SK-N-SH (cell line): Measurements from ENCODE around the gene ZNF606. TPM values are rescaled to one million over a fixed set of nuclear protein-coding genes. Genes with fewer than 3 reads are reported as not detected.
A peak's percentile ranks its signal among the peaks of the same experiment; 100 is the strongest.

Experiments
- CTCF ChIA-PET: fragments of 300-600, 350-600 bp; formaldehyde crosslinking; extraction: SDS; loops from one replicate; lab custom pipeline; 2021; lab: Yijun Ruan, JAX
- POLR2A ChIA-PET: fragments of 350-600 bp; sonication (Branson Sonifier 250); formaldehyde crosslinking; extraction: SDS; loops from one replicate; lab custom pipeline; 2020; ENCODE audit warnings: antibody characterized with exemption, inconsistent platforms; lab: Yijun Ruan, JAX
- DNase-seq: peaks from one replicate; pipeline ENCODE4 v3.0.0; 2012
- H2AFZ ChIP-seq: fragments of 200-600 bp; sonication (generic); 2 replicates; pipeline ENCODE4 v1.8.1; 2016; ENCODE audit warnings: antibody characterized with exemption, mild to moderate bottlenecking, low read depth
- H3F3A ChIP-seq: fragments of 200-600 bp; sonication (generic); replicated peaks from 2 replicates; pipeline ENCODE3; 2016; ENCODE audit warnings: antibody characterized with exemption, mild to moderate bottlenecking; ENCODE audit not compliant: insufficient read depth
- H3K27ac ChIP-seq, 2 experiments: fragments of 200-500 bp in 1 of 2; fragments of 200-600 bp in 1 of 2; sonication (Bioruptor generic) in 1 of 2; sonication (generic), shearing (Covaris generic) in 1 of 2; 2 replicates each; pipeline versions ENCODE4 v1.5.1 to v1.6.1; 2014 to 2016; ENCODE audit warnings: low read depth in 2 of 2, inconsistent platforms in 1 of 2, low read length in 1 of 2, mild to moderate bottlenecking in 1 of 2, mixed read lengths in 1 of 2
- H3K27me3 ChIP-seq: fragments of 200-600 bp; sonication (generic), shearing (Covaris generic); 2 replicates; pipeline ENCODE4 v1.6.1; 2016; ENCODE audit warnings: mixed run types; ENCODE audit not compliant: insufficient read depth
- H3K36me3 ChIP-seq, 2 experiments: fragments of 200-500 bp in 1 of 2; fragments of 200-600 bp in 1 of 2; sonication (Bioruptor generic) in 1 of 2; sonication (generic) in 1 of 2; replicated peaks in 1 of 2; 2 replicates each; pipeline versions ENCODE3 to v1.5.1; 2014 to 2016; ENCODE audit warnings: low read length in 1 of 2, mild to moderate bottlenecking in 1 of 2; ENCODE audit not compliant: insufficient read depth in 2 of 2, control insufficient read depth in 1 of 2
- H3K4me1 ChIP-seq, 2 experiments: fragments of 200-500 bp in 1 of 2; fragments of 200-600 bp in 1 of 2; sonication (Bioruptor generic) in 1 of 2; sonication (generic), shearing (Covaris generic) in 1 of 2; 2 replicates each; pipeline versions ENCODE4 v1.5.1 to v1.6.1; 2014 to 2016; ENCODE audit warnings: low read depth in 1 of 2, low read length in 1 of 2, mixed run types in 1 of 2; ENCODE audit not compliant: insufficient read depth in 2 of 2, control insufficient read depth in 1 of 2
- H3K4me2 ChIP-seq: fragments of 200-600 bp; sonication (generic), shearing (Covaris generic); 2 replicates; pipeline ENCODE4 v1.6.1; 2017; ENCODE audit warnings: mixed run types
- H3K4me3 ChIP-seq, 2 experiments: fragments of 200-500 bp in 1 of 2; fragments of 200-600 bp in 1 of 2; sonication (Bioruptor generic) in 1 of 2; sonication (generic), shearing (Covaris generic) in 1 of 2; 2 replicates each; pipeline versions ENCODE4 v1.5.1 to v1.8.1; 2014 to 2016; ENCODE audit warnings: low read depth in 2 of 2, inconsistent platforms in 1 of 2, low read length in 1 of 2, mild to moderate bottlenecking in 1 of 2, mixed read lengths in 1 of 2, moderate library complexity in 1 of 2
- H3K79me2 ChIP-seq: fragments of 200-600 bp; sonication (generic); 2 replicates; pipeline ENCODE4 v1.8.1; 2017; ENCODE audit warnings: mild to moderate bottlenecking; ENCODE audit not compliant: insufficient read depth
- H3K9ac ChIP-seq: fragments of 200-600 bp; sonication (generic); 2 replicates; pipeline ENCODE4 v1.6.1; 2017; ENCODE audit warnings: mixed run types
- H3K9me2 ChIP-seq: fragments of 200-600 bp; sonication (generic); 2 replicates; pipeline ENCODE4 v1.6.1; 2017; ENCODE audit warnings: mixed run types
- H3K9me3 ChIP-seq: fragments of 200-600 bp; sonication (generic); 2 replicates; pipeline ENCODE4 v1.6.1; 2017; ENCODE audit warnings: mixed run types, mild to moderate bottlenecking, moderate library complexity
- H4K20me1 ChIP-seq: fragments of 200-600 bp; sonication (generic); 2 replicates; pipeline ENCODE4 v1.6.1; 2017; ENCODE audit warnings: mild to moderate bottlenecking, mixed run types; ENCODE audit not compliant: insufficient read depth
- CHD2 ChIP-seq: fragments of 150-350 bp; IDR thresholded peaks from 2 replicates; pipeline ENCODE4 v1.6.1; 2018; ENCODE audit warnings: low read length; ENCODE audit not compliant: partially characterized antibody
- EP300 ChIP-seq, 2 experiments: IDR thresholded peaks; 2 replicates each; pipeline versions ENCODE4 v1.4.0 to v1.6.1; 2012; ENCODE audit warnings: borderline replicate concordance in 1 of 2, low read depth in 1 of 2, low read length in 1 of 2
- FOXJ3 ChIP-seq: sonication (generic); formaldehyde crosslinking; IDR thresholded peaks from 2 replicates; pipeline ENCODE4 v1.5.1; 2020; ENCODE audit warnings: mild to moderate bottlenecking, missing genetic modification reagents
- JUND ChIP-seq: IDR thresholded peaks from 2 replicates; pipeline ENCODE4 v1.4.0; 2012
- RAD21 ChIP-seq: IDR thresholded peaks from 2 replicates; pipeline ENCODE4 v1.6.1; 2012; ENCODE audit warnings: mild to moderate bottlenecking, low read length
- RCOR1 ChIP-seq: fragments of 150-350 bp; IDR thresholded peaks from 2 replicates; pipeline ENCODE4 v1.6.1; 2017; ENCODE audit warnings: antibody characterized with exemption, low read length
- RFX5 ChIP-seq: IDR thresholded peaks from 2 replicates; pipeline ENCODE4 v1.6.1; 2012; ENCODE audit warnings: mild to moderate bottlenecking, improper control_type of control experiment, low read length
- SIN3A ChIP-seq: IDR thresholded peaks from 2 replicates; pipeline ENCODE4 v1.6.1; 2012; ENCODE audit warnings: low read depth, mild to moderate bottlenecking, low read length, moderate library complexity, borderline replicate concordance
- SMC3 ChIP-seq: IDR thresholded peaks from 2 replicates; pipeline ENCODE4 v1.6.1; 2012; ENCODE audit warnings: low read depth, low read length, improper control_type of control experiment
- TAF1 ChIP-seq: IDR thresholded peaks from 2 replicates; pipeline ENCODE4 v1.6.1; 2012; ENCODE audit warnings: low read depth, mild to moderate bottlenecking, low read length, moderate library complexity, borderline replicate concordance
- TCF12 ChIP-seq: IDR thresholded peaks from 2 replicates; pipeline ENCODE4 v1.4.0; 2012
- YY1 ChIP-seq: IDR thresholded peaks from 2 replicates; pipeline ENCODE4 v1.4.0; 2012; ENCODE audit warnings: low read depth, mild to moderate bottlenecking
- WGBS: methylation state at CpG from one replicate; pipeline ENCODE4 v1.1.6; 2017; ENCODE audit warnings: low lambda C conversion rate; 5-methylcytosine and 5-hydroxymethylcytosine counted together
- polyA plus RNA-seq, 3 experiments: library from polyadenylated mRNA; depleted of rRNA; stranded (reverse); fragments of >200 nt; gene quantifications; 2 replicates each; pipeline ENCODE4 v1.2.3, GENCODE V29; 2012
- TF ChIP-seq, protein P1 (sequence below): IDR thresholded peaks from 2 replicates; pipeline ENCODE4; 2012
- TF ChIP-seq, protein P2 (sequence below): IDR thresholded peaks from 2 replicates; pipeline ENCODE4 v1.6.1; 2012; ENCODE audit warnings: mild to moderate bottlenecking, low read depth, low read length, moderate library complexity
- TF ChIP-seq, protein P3 (sequence below): IDR thresholded peaks from 2 replicates; pipeline ENCODE4 v1.4.0; 2012; ENCODE audit warnings: low read depth, borderline replicate concordance

ZNF606 gene
- polyA plus RNA-seq, 1 of the 3 experiments (the other 2 are of a cell fraction) = 2.9 TPM

DNA sequence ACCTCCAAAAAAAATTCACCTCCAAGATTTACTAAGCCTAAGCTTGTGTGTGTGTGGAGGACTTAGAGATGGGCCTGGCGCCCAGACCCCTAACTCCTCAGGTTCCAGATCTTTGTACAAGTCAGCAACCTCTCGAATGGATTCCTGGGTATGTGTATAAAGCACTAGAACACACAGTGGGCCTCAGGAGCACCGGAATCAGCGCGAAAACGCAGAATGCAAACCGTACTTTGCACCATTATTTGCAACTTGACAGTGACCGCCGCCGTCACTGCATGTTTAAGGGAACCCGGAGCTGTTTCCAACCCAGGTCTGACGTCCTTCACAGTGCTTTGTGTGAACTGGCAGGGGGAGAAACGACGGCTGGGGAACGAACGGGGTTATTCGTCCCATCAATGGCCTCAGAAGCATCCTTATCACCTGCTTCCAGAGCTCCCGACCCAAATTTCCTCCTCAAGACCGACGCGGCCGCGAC lies 688 bp downstream of the ZNF606 start:
- TF ChIP-seq RAD21 = no peak
- no peak for TF ChIP-seq FOXJ3
- TF ChIP-seq EP300 (IDR thresholded peaks at IDR 0.05; ENCODE audit: borderline replicate concordance in 1 of 2, low read depth in 1 of 2, low read length in 1 of 2) = no peak
- POLR2A ChIA-PET = interaction anchor here (0.9 to 1.5 kb wide), 5 partner anchors 57 to 338 kb away, joined by 4 to 5 read pairs (median 4); partner anchors contain the start of genes ZNF135, ZNF274, ZNF551 and ZSCAN18
- Histone ChIP-seq H3K9ac (peak overlapping the region; percentile 71), H3K4me1 (no peaks in the 10 kb centered on the region; a peak in 1 of 4 replicates), H3K27me3 (no peaks in the 10 kb centered on the region), H3F3A (no peaks in the 10 kb centered on the region), H4K20me1 (no peaks in the 10 kb centered on the region), H3K9me3 (peaks cover 14% of the 10 kb centered on the region), H3K79me2 (peaks cover 5% of the 10 kb centered on the region; the same call in 1 of the 2 replicates), H2AFZ (peak overlapping the region; percentile 95; the same call in 1 of the 2 replicates), H3K27ac (peak overlapping the region in 1 of 2 experiments; percentile 76; a peak in 1 of 4 replicates), H3K4me3 (peak overlapping the region; percentile 68 to 70), H3K9me2 (no peaks in the 10 kb centered on the region), H3K36me3 (peaks cover 25 to 33% of the 10 kb centered on the region in 2 experiments), H3K4me2 (peak overlapping the region; percentile 65)
- peak; percentile 33 for DNase-seq
- 63% methylated on average over 13 of the region's 23 CpGs for WGBS
- CTCF ChIA-PET = interaction anchor here (1.0 to 1.7 kb wide), 2 partner anchors 12 to 18 kb away, joined by 3 read pairs; no protein-coding TSS in a partner anchor

DNA sequence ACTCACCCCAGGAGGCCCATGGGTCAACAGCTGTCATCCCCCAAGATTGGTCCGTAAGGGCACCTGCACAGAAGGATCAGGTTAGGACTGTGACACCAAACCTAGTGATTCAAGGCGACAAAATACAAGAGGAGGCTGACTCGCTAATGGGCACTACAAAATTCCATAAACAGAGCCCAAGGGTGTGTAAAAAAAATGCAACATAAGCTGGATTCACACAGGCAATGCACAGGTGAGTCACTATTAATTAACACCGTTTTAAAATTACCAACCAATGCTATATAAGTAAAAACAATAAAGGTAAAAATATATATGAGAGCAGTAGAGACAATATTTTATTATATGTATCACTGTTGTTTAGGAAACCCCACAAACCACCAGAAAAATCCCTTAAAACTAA lies 1.9 kb downstream of the ZNF606 start:
- no peaks in the 10 kb centered on the region for H3K27me3 ChIP-seq
- no peaks in the 10 kb centered on the region; a peak in 1 of 4 replicates for H3K4me1 ChIP-seq
- H4K20me1 ChIP-seq = no peaks in the 10 kb centered on the region
- H3F3A ChIP-seq = no peaks in the 10 kb centered on the region
- no peak overlapping the region for H2AFZ ChIP-seq
- WGBS = 71% methylated on average over 4 of the region's 4 CpGs
- no peaks in the 10 kb centered on the region for H3K9me2 ChIP-seq
- POLR2A ChIA-PET = interaction anchor here (0.6 kb wide), 1 partner anchor 282 kb away, joined by 3 read pairs; no protein-coding TSS in a partner anchor
- no peak overlapping the region for H3K4me2 ChIP-seq
- DNase-seq = no peak
- H3K27ac ChIP-seq = no peak overlapping the region
- H3K4me3 ChIP-seq = peak overlapping the region in 1 of 2 experiments; percentile 3; a peak in 1 of 4 replicates
- H3K36me3 ChIP-seq = peaks cover 27 to 33% of the 10 kb centered on the region in 2 experiments
- no peak for TF ChIP-seq TAF1
- no peak for TF ChIP-seq RCOR1
- TF ChIP-seq JUND = no peak
- CTCF ChIA-PET = no interaction called here
- H3K79me2 ChIP-seq = peaks cover 5% of the 10 kb centered on the region; the same call in 1 of the 2 replicates
- peaks cover 14% of the 10 kb centered on the region; the same call in 1 of the 2 replicates for H3K9me3 ChIP-seq
- no peak overlapping the region for H3K9ac ChIP-seq

DNA sequence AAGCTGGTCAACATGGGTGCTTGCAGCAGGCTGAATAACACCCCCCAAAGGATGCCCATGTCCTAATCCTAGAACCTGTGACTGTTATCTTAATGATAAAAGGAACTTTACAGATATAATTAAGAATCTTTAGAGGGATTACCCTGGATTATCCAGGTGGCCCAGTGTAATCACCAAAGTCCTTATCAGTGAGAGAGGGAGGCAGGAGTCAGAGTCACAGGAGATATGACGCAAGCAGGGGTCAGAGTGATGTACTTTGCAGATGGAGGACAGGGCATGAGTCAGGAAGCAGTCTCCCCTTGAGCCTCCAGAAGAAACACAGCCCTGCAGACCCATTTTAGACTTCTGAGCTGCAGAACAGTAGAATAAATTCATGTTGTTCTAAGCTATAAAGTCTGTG lies 9.8 kb downstream of the ZNF606 start:
- Histone ChIP-seq H3K9me3 (peaks cover under 1% of the 10 kb centered on the region; the same call in 1 of the 2 replicates), H2AFZ (no peak overlapping the region), H3K4me1 (no peaks in the 10 kb centered on the region), H3F3A (no peaks in the 10 kb centered on the region), H3K9me2 (no peaks in the 10 kb centered on the region), H3K27me3 (no peaks in the 10 kb centered on the region), H3K4me3 (no peak overlapping the region), H3K36me3 (peaks cover 6 to 16% of the 10 kb centered on the region in 2 experiments), H4K20me1 (no peaks in the 10 kb centered on the region), H3K79me2 (no peaks in the 10 kb centered on the region), H3K9ac (no peak overlapping the region), H3K27ac (no peak overlapping the region), H3K4me2 (no peak overlapping the region)
- no peak for DNase-seq
- ChIA-PET POLR2A (no interaction called here), CTCF (no interaction called here)
- WGBS = 72% methylated on average over 1 of the region's 1 CpG
- no peak for TF ChIP-seq TCF12
- no peak for TF ChIP-seq CHD2
- TF ChIP-seq FOXJ3 = no peak
- TF ChIP-seq SMC3 = no peak
- TF ChIP-seq RFX5 = no peak
- TF ChIP-seq, protein P1, sequence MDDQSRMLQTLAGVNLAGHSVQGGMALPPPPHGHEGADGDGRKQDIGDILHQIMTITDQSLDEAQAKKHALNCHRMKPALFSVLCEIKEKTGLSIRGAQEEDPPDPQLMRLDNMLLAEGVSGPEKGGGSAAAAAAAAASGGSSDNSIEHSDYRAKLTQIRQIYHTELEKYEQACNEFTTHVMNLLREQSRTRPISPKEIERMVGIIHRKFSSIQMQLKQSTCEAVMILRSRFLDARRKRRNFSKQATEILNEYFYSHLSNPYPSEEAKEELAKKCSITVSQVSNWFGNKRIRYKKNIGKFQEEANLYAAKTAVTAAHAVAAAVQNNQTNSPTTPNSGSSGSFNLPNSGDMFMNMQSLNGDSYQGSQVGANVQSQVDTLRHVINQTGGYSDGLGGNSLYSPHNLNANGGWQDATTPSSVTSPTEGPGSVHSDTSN = no peak
- no peak for TF ChIP-seq SIN3A
- no peak for TF ChIP-seq RAD21
- TF ChIP-seq, protein P2, sequence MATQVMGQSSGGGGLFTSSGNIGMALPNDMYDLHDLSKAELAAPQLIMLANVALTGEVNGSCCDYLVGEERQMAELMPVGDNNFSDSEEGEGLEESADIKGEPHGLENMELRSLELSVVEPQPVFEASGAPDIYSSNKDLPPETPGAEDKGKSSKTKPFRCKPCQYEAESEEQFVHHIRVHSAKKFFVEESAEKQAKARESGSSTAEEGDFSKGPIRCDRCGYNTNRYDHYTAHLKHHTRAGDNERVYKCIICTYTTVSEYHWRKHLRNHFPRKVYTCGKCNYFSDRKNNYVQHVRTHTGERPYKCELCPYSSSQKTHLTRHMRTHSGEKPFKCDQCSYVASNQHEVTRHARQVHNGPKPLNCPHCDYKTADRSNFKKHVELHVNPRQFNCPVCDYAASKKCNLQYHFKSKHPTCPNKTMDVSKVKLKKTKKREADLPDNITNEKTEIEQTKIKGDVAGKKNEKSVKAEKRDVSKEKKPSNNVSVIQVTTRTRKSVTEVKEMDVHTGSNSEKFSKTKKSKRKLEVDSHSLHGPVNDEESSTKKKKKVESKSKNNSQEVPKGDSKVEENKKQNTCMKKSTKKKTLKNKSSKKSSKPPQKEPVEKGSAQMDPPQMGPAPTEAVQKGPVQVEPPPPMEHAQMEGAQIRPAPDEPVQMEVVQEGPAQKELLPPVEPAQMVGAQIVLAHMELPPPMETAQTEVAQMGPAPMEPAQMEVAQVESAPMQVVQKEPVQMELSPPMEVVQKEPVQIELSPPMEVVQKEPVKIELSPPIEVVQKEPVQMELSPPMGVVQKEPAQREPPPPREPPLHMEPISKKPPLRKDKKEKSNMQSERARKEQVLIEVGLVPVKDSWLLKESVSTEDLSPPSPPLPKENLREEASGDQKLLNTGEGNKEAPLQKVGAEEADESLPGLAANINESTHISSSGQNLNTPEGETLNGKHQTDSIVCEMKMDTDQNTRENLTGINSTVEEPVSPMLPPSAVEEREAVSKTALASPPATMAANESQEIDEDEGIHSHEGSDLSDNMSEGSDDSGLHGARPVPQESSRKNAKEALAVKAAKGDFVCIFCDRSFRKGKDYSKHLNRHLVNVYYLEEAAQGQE = no peak
- no peak for TF ChIP-seq TAF1
- TF ChIP-seq, protein P3, sequence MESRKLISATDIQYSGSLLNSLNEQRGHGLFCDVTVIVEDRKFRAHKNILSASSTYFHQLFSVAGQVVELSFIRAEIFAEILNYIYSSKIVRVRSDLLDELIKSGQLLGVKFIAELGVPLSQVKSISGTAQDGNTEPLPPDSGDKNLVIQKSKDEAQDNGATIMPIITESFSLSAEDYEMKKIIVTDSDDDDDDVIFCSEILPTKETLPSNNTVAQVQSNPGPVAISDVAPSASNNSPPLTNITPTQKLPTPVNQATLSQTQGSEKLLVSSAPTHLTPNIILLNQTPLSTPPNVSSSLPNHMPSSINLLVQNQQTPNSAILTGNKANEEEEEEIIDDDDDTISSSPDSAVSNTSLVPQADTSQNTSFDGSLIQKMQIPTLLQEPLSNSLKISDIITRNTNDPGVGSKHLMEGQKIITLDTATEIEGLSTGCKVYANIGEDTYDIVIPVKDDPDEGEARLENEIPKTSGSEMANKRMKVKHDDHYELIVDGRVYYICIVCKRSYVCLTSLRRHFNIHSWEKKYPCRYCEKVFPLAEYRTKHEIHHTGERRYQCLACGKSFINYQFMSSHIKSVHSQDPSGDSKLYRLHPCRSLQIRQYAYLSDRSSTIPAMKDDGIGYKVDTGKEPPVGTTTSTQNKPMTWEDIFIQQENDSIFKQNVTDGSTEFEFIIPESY = no peak
- TF ChIP-seq YY1 = no peak
